Measurements from ENCODE around the gene GAR1.
A peak's percentile ranks its signal among the peaks of the same experiment; 100 is the strongest.
"Not testable (repeated sequence)": the region's sequence is repeated elsewhere in the genome, so short reads cannot be mapped to it uniquely, and the experiment has no call there.

Gene GAR1

GRCh38 chr4:109815151-109816081 lies at the start of gene GAR1:
TSS of gene GAR1 (plus strand) at chr4:109815762. CDS start at chr4:109816165, 403 bp downstream.
- DNase-seq: peak; percentile 37 to 92 (median 79)

GRCh38 chr4:109782092-109782491 lies 33.5 kb upstream of the GAR1 start:
- not testable (repeated sequence) for DNase-seq

- DNase-seq: no peak
Measured at GRCh38 chr4:109786846-109787245, 28.7 kb upstream of the GAR1 start.

GRCh38 chr4:109787807-109788206 lies 27.8 kb upstream of the GAR1 start:
- DNase-seq: no peak

- no peak for DNase-seq
Measured at GRCh38 chr4:109795059-109795458, 20.5 kb upstream of the GAR1 start.

- no peak for DNase-seq
Measured at GRCh38 chr4:109798866-109799265, 16.7 kb upstream of the GAR1 start.

- DNase-seq: no peak
Measured at GRCh38 chr4:109801099-109801789, 14.3 kb upstream of the GAR1 start.

- DNase-seq: no peak
Measured at GRCh38 chr4:109801895-109802319, 13.7 kb upstream of the GAR1 start, which contains the start of gene CFI. TSS of gene CFI (minus strand) at chr4:109801999. CDS start at chr4:109801971, 28 bp downstream.

GRCh38 chr4:109803924-109804571 lies 11.5 kb upstream of the GAR1 start:
- peak in 6 of 56 donors; percentile 0 to 27 (median 4) for DNase-seq

- DNase-seq: no peak
Measured at GRCh38 chr4:109809655-109810054, 5.9 kb upstream of the GAR1 start.

GRCh38 chr4:109810552-109811387 lies 4.8 kb upstream of the GAR1 start:
- DNase-seq: no peak

GRCh38 chr4:109811707-109812106 lies 3.9 kb upstream of the GAR1 start:
- no peak for DNase-seq

GRCh38 chr4:109816082-109816442 lies 500 bp downstream of the GAR1 start:
- peak in 1 of 56 donors; percentile 3 for DNase-seq

- no peak for DNase-seq
Measured at GRCh38 chr4:109816894-109817293, 1.3 kb downstream of the GAR1 start.

- DNase-seq: no peak
Measured at GRCh38 chr4:109818268-109818667, 2.7 kb downstream of the GAR1 start.

- DNase-seq: peak in 16 of 56 donors; percentile 1 to 35 (median 6)
Measured at GRCh38 chr4:109820563-109820962, 5.0 kb downstream of the GAR1 start.

GRCh38 chr4:109821185-109821584 lies 5.6 kb downstream of the GAR1 start:
- no peak for DNase-seq

GRCh38 chr4:109826719-109827118 lies 11.2 kb downstream of the GAR1 start:
- no peak for DNase-seq

GRCh38 chr4:109827672-109828071 lies 12.1 kb downstream of the GAR1 start, which contains the start of gene RRH:
TSS of gene RRH (plus strand) at chr4:109827972. CDS start at chr4:109828028, 56 bp downstream.
- DNase-seq: no peak

- DNase-seq: no peak
Measured at GRCh38 chr4:109833756-109834155, 18.2 kb downstream of the GAR1 start.

GRCh38 chr4:109836985-109837384 lies 21.4 kb downstream of the GAR1 start:
- DNase-seq: no peak
